ENCODE measurements around the gene SLMAP.
"Not testable (repeated sequence)": the region's sequence is repeated elsewhere in the genome, so short reads cannot be mapped to it uniquely, and the experiment has no call there.

Gene SLMAP

DNA sequence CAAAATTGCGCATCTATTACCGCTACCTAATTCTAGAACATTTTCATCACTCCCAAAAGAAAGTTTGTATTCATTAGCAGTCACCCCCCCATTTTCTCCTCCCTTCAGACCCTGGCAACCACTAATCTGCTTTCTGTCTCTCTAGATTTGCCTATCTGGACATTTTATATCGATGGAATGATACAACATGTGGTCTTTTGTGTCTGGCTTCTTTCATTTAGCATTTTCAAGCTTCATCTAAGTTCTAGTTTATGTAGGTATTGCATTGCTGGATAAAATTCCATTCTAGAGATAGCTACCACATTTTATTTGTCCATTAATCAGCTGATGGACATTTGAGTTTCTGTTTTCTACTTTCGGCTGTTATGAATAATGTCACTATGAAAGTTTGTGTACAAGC lies 38.4 kb downstream of the SLMAP start:
- no peak for DNase-seq

DNA sequence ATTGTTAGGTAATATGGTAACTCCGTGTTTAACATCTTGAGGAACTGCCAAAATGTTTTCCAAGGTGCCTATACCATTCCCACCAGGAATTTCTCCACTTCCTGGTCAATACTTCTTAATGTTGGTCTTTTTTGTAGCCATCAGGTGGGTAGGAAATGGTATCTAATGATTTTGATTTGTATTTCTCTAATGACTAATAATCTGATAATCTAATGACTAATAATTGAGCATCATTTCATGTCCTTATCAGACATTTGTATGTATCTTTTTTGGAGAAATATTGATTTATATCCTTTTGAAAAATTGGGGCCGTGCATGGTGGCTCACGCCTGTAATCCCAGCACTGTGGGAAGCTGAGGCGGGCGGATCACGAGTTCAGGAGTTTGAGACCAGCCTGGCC lies 38.8 kb downstream of the SLMAP start:
- no peak for DNase-seq

DNA sequence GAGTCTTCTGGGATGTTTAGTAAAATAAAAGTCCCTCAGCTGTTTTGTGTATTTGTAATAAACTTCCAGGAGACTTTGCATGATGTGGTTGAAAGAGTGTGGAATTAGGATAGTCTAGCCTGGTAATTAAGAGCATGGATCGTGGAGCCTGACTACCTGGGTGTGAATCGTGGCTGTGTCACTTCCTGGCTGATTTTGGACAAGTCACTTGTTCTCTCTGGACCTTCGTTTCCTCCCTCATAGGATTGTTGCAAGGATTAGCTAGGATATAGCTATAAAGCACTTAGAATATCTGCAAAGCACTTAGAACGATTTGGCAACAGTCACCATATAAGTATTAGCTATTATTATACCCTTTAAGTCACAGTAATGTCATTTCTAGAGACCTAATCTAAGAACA lies 40.2 kb downstream of the SLMAP start:
- DNase-seq, result no peak

GRCh38 chr3:57797701-57798487 lies 41.8 kb downstream of the SLMAP start:
- DNase-seq, result no peak

GRCh38 chr3:57803647-57804081 lies 47.6 kb downstream of the SLMAP start:
- DNase-seq, result no peak

- DNase-seq, result no peak
These were observed 49.2 kb downstream of the SLMAP start for GRCh38 chr3:57805266-57805665.

DNA sequence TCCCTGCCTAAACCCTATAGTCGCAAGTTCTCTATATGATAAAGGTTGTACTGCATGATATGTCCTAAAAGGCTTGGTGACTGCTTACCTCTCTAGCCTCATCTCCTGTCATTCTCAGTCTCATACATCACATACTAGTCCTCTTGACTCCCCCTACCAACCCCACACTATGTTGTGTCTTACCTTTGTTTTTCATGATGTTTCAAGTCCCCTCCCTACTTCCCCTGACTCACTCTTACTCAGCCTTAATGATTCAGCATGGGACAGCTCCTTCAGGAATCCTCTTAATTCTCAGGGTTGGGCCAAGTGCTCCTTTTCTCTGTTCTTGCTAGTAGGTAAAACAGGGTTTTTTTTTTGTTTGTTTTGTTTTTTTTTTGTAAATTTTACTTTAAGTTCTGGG lies 49.6 kb downstream of the SLMAP start:
- no peak for DNase-seq

GRCh38 chr3:57806195-57806594 lies 50.1 kb downstream of the SLMAP start:
- DNase-seq, result not testable (repeated sequence)

- DNase-seq, result no peak
These were observed 53.0 kb downstream of the SLMAP start for GRCh38 chr3:57808961-57809608.

- no peak for DNase-seq
These were observed 53.5 kb downstream of the SLMAP start for GRCh38 chr3:57809609-57809968.

DNA sequence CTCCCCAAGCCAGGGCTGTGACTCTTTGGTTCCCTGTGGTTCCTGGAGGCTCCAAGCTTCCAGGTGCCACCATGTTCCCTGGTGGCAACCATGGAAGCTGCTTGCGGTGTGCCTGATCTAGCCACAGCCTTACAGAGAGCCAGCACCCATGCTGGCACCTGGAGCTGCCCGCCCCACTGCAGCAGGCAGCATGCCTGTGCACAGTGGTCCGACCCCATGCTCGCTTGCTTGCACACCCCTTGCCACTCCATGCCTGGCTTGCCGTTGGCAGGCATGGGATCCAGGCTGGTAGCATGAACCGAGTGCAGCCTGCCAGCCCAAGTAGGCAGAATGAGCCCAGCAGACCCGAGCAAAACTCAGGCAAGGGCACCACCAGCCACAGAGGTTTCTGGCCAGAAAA lies 53.9 kb downstream of the SLMAP start:
- DNase-seq, result no peak

- no peak for DNase-seq
These were observed 54.5 kb downstream of the SLMAP start for GRCh38 chr3:57810471-57811137.

- no peak for DNase-seq
These were observed 58.9 kb downstream of the SLMAP start for GRCh38 chr3:57815036-57815435.

DNA sequence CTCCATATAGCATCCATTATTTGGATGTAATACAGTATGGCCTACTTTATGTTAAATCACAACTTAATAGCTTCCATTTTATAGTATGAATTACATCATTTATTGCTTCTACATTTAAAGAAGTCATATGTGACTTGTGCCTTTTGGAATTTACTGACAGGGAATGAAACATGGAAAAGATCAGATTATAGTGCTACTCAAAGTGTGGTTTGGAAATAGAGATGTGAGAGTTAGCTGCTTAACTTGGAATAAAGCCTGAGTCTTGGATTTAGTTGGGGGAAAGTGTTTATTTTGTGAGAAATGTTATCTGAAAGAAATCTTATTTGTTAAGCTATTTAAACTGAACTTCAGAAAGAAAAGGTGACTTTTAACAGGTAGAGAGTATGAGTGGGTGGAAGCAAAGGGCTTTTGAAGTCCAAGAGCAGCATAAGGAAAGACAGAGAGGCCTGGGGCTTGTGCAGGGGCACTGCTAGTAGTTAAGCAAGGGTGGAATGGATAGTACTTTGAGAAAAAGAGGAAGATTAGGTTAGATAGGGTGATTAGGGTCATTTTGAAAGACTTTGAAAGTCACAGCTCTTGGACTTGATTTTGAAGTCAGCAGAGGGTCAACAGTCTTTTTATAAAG lies 60.5 kb downstream of the SLMAP start:
- no peak for DNase-seq

GRCh38 chr3:57818772-57819171 lies 62.7 kb downstream of the SLMAP start:
- DNase-seq, result no peak

- no peak for DNase-seq
These were observed 64.4 kb downstream of the SLMAP start for GRCh38 chr3:57820479-57820878.

- no peak for DNase-seq
These were observed 65.7 kb downstream of the SLMAP start for GRCh38 chr3:57821765-57822164.

DNA sequence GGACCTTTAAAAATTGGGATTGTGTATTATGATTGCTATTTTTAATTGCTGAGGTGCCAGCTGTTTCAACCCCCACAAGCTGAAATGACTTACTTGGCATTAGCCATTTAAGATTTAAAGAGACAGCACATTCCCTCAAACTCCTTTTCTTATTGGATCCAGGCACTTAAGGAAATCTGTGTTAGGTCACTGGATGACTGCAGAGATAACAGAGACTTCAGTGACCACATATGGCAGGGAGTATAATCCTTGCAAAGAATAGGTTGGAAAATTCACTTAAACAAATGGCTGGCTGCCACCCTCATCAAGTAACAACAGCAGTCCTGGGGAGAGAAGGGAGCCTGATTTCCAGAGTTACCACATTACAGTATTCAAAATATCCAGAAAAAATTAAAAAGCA lies 66.6 kb downstream of the SLMAP start:
- DNase-seq, result no peak

DNA sequence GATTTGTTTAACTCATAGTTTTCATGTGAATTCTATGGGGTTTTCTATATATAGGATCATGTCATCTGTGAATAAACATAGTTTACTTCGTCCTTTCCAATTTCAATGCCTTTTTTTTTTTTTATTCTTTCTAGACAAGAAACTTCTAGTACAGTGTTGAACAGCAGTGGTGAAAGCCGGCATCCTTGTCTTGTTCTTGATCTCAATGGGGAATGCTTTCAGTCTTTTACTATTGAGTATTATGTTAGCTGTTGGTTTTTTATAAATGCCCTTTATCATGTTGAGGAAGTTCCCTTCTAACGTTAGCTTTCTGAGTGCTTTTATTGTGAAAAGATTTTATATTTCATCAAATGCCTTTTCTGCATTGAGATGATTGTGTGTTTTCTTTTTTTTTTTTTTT lies 69.0 kb downstream of the SLMAP start:
- no peak for DNase-seq

DNA sequence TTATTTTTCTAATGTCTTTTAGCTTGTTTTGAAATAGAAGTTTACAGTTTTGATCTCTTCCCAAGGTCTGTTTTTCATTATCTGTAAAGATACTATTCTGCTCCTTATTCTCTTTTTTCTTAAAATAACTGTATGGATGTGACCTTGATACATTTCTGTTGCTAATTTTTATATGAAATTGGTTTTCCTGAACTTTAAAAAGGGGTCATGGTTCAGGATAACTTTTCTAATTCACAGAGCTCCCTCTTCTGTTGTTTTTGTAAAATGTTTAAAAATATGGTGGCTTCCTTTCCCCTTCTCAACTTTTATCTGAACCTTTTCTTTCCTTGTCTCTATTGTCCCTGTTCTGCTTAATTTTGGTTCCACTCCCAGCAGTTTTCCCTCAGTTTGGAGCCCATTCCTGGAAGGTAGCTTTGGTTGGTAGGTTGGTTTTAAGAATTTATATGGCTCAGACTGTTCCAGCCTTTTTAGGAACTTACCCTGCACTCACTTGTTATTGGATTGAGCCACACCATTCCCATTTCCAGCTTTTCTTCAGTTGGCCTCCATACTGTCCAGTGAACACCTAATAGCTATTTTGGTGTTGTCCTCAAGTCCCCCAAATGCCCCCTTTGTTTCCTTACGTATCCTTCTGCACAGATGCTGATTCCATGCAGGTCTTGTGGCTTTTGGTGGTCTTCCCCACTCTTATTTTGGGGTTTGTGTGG lies 70.3 kb downstream of the SLMAP start:
- DNase-seq, result no peak

DNA sequence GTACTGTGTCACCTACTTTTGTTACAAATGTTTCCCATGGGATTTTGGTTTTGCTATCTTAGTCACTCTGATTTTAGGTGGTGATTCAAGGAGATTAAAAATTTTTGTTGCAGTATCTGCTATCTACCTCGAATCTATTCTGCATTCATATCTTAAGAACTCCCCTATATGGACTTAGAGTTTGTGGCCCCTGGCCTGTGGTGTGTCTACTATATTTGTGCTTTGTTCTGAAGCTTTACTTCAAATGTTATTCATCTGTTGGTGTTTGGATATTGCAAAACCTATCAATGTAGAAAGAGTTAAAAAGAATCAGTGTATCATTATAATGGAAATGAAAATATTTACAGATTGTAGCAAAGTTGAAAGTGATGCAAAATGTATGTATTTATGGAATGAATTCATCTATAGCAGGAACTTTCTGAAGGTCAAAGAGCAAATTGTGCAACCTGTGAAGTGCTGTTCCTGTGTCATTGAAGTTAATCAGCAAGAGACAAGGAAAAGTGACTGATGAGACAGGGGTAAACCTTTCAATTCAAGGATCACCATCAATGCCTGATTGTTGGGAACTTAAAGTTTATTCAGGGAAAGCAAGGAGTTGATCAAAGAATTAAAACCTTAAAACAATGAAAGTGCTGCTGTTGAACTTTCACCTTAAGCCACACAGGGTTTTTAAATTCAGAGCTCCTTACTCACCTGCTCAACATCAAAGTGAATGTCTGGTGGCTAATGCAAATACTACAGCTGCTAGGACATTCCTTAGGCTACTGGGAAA lies 71.0 kb downstream of the SLMAP start:
- DNase-seq, result no peak
